Gastrocnemius medialis (tissue), 4 donors: Measurements from ENCODE around the gene PHLDA2.

Experiments
- POLR2A ChIP-seq, 2 donors: fragments of 450-650 bp; IDR thresholded peaks; one replicate each; pipeline ENCODE4 v1.6.1; 2017; ENCODE audit warnings: antibody characterized with exemption in 2 of 2, mild to moderate bottlenecking in 2 of 2, moderate library complexity in 2 of 2
- TF ChIP-seq, protein P1 (sequence below), 5 experiments: fragments of 450-650 bp in 3 of 5; fragments of 200-600 bp in 2 of 5; sonication (generic) in 2 of 5; IDR thresholded peaks in 4 of 5; conservative IDR thresholded peaks in 1 of 5; 1 replicate in 4 of 5; 2 replicates in 1 of 5; pipeline ENCODE4 v1.5.1; 2016 to 2019; ENCODE audit warnings: antibody characterized with exemption in 5 of 5, mild to moderate bottlenecking in 3 of 5, moderate library complexity in 3 of 5

DNA sequence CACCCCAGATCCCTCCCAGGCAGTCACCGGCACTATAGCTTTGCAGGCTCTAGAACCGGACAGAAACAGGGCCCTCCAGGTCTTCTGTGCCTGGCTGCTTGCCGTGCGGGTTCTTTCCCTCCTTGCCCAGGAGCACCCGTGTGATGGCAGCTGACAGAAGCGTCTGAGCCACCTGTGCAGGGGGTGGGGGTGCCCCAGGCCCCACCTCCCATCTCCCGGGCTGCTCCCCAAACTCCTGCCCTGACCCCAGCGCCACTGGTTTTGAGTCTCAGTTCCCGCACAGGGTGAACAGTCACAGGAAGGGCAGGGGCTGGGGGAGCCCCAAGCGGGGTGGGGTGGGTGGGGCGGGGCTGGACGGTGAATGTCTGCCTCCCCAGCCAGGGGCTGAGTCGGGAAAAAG, 13.2 kb upstream of the PHLDA2 start:
- TF ChIP-seq, protein P1, sequence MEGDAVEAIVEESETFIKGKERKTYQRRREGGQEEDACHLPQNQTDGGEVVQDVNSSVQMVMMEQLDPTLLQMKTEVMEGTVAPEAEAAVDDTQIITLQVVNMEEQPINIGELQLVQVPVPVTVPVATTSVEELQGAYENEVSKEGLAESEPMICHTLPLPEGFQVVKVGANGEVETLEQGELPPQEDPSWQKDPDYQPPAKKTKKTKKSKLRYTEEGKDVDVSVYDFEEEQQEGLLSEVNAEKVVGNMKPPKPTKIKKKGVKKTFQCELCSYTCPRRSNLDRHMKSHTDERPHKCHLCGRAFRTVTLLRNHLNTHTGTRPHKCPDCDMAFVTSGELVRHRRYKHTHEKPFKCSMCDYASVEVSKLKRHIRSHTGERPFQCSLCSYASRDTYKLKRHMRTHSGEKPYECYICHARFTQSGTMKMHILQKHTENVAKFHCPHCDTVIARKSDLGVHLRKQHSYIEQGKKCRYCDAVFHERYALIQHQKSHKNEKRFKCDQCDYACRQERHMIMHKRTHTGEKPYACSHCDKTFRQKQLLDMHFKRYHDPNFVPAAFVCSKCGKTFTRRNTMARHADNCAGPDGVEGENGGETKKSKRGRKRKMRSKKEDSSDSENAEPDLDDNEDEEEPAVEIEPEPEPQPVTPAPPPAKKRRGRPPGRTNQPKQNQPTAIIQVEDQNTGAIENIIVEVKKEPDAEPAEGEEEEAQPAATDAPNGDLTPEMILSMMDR (IDR thresholded peaks at IDR 0.05 in 4 of 5, conservative IDR thresholded peaks at IDR 0.05 in 1 of 5): no peak
- no peak for TF ChIP-seq POLR2A (IDR thresholded peaks at IDR 0.05)
